Right lobe of liver (tissue), 4 donors: ENCODE measurements around the gene FOXF2.
A peak's percentile ranks its signal among the peaks of the same experiment; 100 is the strongest.

Experiments used
- CTCF ChIP-seq, 4 donors: fragments of 200-600 bp in 3 of 4; fragments of 450-650 bp in 1 of 4; IDR thresholded peaks; one replicate each; pipeline versions ENCODE4 v1.5.1 to v1.8.0; 2016 to 2022; ENCODE audit warnings: antibody characterized with exemption in 4 of 4, mild to moderate bottlenecking in 2 of 4
- POLR2A ChIP-seq: fragments of 450-650 bp; IDR thresholded peaks from one replicate; pipeline ENCODE4 v1.6.1; 2017; ENCODE audit warnings: antibody characterized with exemption, mild to moderate bottlenecking
- donor health status: DM: no; HTN: no; CAD: no.
- donor health status: DM: no; HTN: no; CAD: no.
- donor health status: DM: no; HTN: yes; CAD: no.

DNA sequence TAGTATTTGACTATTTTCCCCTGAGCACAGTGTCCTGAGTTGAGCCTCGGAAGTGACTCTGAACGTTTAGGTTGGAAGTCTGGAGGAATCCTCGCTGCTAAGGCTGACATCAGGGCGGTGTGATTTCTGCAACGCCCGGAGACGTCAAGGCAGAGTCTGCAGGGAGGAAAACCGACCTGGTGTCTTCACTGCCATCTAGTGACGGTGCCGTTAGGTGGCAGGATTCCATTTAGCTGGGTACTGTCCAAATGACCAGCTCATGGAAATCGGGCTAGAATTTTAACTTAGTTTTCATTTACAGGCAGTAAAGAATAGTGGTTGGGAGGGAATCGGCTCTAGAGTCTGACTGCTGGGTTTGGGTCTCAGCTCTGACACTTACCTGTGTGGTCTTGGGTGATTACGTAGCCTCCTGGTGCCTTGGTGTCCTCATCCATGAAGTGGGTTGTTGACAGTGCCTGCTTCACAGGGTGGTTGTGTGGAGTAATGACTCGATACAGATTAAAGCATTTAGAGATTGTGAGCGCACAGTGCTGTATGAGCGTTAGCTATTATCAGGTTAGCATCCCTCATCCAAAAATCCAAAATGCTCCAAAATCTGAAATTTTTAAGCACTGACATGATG, 35.0 kb downstream of the FOXF2 start:
- peak; percentile 23 to 76 (median 71) for TF ChIP-seq CTCF (IDR thresholded peaks at IDR 0.05)
- TF ChIP-seq POLR2A, result no peak
